IMR-90 (cell line): ENCODE data around the gene RTN1. TPM values are rescaled to one million over a fixed set of nuclear protein-coding genes. Genes with fewer than 3 reads are reported as not detected.

Experiments used
- ATAC-seq: fragments of 200-7000 bp; cut with Tn5 transposase; 2 replicates; pipeline ENCODE4 v1.9.1; 2020; ENCODE audit warnings: low read depth, mild to moderate bottlenecking, moderate library complexity
- BruUV-seq: library from RNA; stranded (reverse); fragments of 400-500 nt; replicated peaks from 2 replicates; lab custom pipeline; 2021; lab: Mats Ljungman, UMichigan
- CTCF ChIA-PET: fragments of 300-600 bp; formaldehyde crosslinking; extraction: SDS; loops from one replicate; lab custom pipeline; 2021; ENCODE audit warnings: antibody characterized with exemption; lab: Yijun Ruan, JAX
- POLR2A ChIA-PET: fragments of 300-600 bp; sonication (Branson Sonifier 250); formaldehyde crosslinking; loops from one replicate; lab custom pipeline; 2022; ENCODE audit warnings: antibody characterized with exemption; ENCODE audit not compliant: unreplicated experiment; lab: Charles Lee
- DNase-seq: peaks from one replicate; pipeline ENCODE4 v3.0.0; 2013
- H2AFZ ChIP-seq: replicated peaks from 2 replicates; pipeline ENCODE3; 2013; ENCODE audit warnings: low read length, mild to moderate bottlenecking; ENCODE audit not compliant: poor library complexity
- H2AK5ac ChIP-seq: 2 replicates; pipeline ENCODE4 v1.6.1; 2013; ENCODE audit warnings: low read depth, low read length, inconsistent platforms
- H2AK9ac ChIP-seq: replicated peaks from 2 replicates; pipeline ENCODE3; 2013; ENCODE audit warnings: mild to moderate bottlenecking, low read depth, low read length, moderate library complexity; ENCODE audit not compliant: poor library complexity
- H2BK120ac ChIP-seq: 2 replicates; pipeline ENCODE4 v1.6.1; 2013; ENCODE audit warnings: low read depth, low read length, inconsistent platforms
- H2BK15ac ChIP-seq: 3 replicates; pipeline ENCODE4 v1.6.1; 2013; ENCODE audit warnings: low read depth, low read length, inconsistent platforms
- H2BK20ac ChIP-seq: 2 replicates; pipeline ENCODE4 v1.6.1; 2013; ENCODE audit warnings: low read depth, mild to moderate bottlenecking, inconsistent platforms, low read length, moderate library complexity
- H2BK5ac ChIP-seq: 2 replicates; pipeline ENCODE4 v1.6.1; 2013; ENCODE audit warnings: mild to moderate bottlenecking, low read depth, low read length, inconsistent platforms; ENCODE audit not compliant: poor library complexity, severe bottlenecking
- H3K14ac ChIP-seq: replicated peaks from 2 replicates; pipeline ENCODE4 v1.6.1; 2013; ENCODE audit warnings: low read depth, low read length, inconsistent platforms
- H3K18ac ChIP-seq: 2 replicates; pipeline ENCODE4 v1.6.1; 2013; ENCODE audit warnings: low read depth, low read length, control low read depth
- H3K23ac ChIP-seq: 2 replicates; pipeline ENCODE4 v1.6.1; 2013; ENCODE audit warnings: low read depth, low read length, inconsistent platforms
- H3K27ac ChIP-seq: 2 replicates; pipeline ENCODE4 v1.5.1; 2013; ENCODE audit warnings: mild to moderate bottlenecking, control low read depth, low read length; ENCODE audit not compliant: insufficient read depth
- H3K27me3 ChIP-seq: 2 replicates; pipeline ENCODE4 v1.6.1; 2013; ENCODE audit warnings: low read length; ENCODE audit not compliant: control insufficient read depth, insufficient read depth
- H3K36me3 ChIP-seq: 2 replicates; pipeline ENCODE4 v1.6.1; 2013; ENCODE audit warnings: low read length, mixed read lengths; ENCODE audit not compliant: control insufficient read depth, insufficient read depth
- H3K4ac ChIP-seq: 2 replicates; pipeline ENCODE4 v1.6.1; 2013; ENCODE audit warnings: low read depth, low read length, inconsistent platforms
- H3K4me1 ChIP-seq: 2 replicates; pipeline ENCODE4 v1.6.1; 2013; ENCODE audit warnings: low read length, mixed read lengths; ENCODE audit not compliant: control insufficient read depth, insufficient read depth
- H3K4me2 ChIP-seq: 2 replicates; pipeline ENCODE4 v1.6.1; 2013; ENCODE audit warnings: low read depth, mild to moderate bottlenecking, control low read depth, low read length, moderate library complexity
- H3K4me3 ChIP-seq: 2 replicates; pipeline ENCODE4 v1.5.1; 2013; ENCODE audit warnings: low read depth, mild to moderate bottlenecking, control low read depth, low read length, moderate library complexity; ENCODE audit not compliant: insufficient read depth
- H3K56ac ChIP-seq: 2 replicates; pipeline ENCODE4 v1.6.1; 2013; ENCODE audit warnings: low read length, inconsistent platforms; ENCODE audit not compliant: insufficient read depth; ENCODE audit errors: extremely low read depth
- H3K79me1 ChIP-seq, 2 experiments: 2 replicates each; pipeline ENCODE4 v1.6.1; 2013; ENCODE audit warnings: low read length in 2 of 2, inconsistent platforms in 1 of 2, low read depth in 1 of 2
- H3K9ac ChIP-seq: 2 replicates; pipeline ENCODE4 v1.6.1; 2013; ENCODE audit warnings: low read depth, low read length, control low read depth
- H3K9me1 ChIP-seq: 2 replicates; pipeline ENCODE4 v1.6.1; 2013; ENCODE audit warnings: low read length, inconsistent platforms; ENCODE audit not compliant: insufficient read depth
- H3K9me3 ChIP-seq: 2 replicates; pipeline ENCODE4 v1.6.1; 2013; ENCODE audit warnings: low read length; ENCODE audit not compliant: control insufficient read depth, insufficient read depth
- H4K20me1 ChIP-seq: 2 replicates; pipeline ENCODE4 v1.6.1; 2013; ENCODE audit warnings: low read length, inconsistent platforms; ENCODE audit not compliant: insufficient read depth
- H4K5ac ChIP-seq: 2 replicates; pipeline ENCODE4 v1.6.1; 2013; ENCODE audit warnings: mild to moderate bottlenecking, low read depth, low read length, control low read depth
- H4K8ac ChIP-seq, 2 experiments: 2 replicates each; pipeline ENCODE4 v1.6.1; 2013; ENCODE audit warnings: low read depth in 2 of 2, low read length in 2 of 2, control low read depth in 1 of 2, inconsistent platforms in 1 of 2
- H4K91ac ChIP-seq: 2 replicates; pipeline ENCODE4 v1.6.1; 2013; ENCODE audit warnings: low read depth, low read length, inconsistent platforms; ENCODE audit not compliant: insufficient read depth
- WGBS, 2 experiments: methylation state at CpG; one replicate each; pipeline versions ENCODE4 v1.1.5 to v1.1.7; 2013; ENCODE audit warnings: missing lambda C conversion rate in 2 of 2; ENCODE audit not compliant: insufficient read length in 1 of 2; ENCODE audit errors: extremely low coverage in 2 of 2; 5-methylcytosine and 5-hydroxymethylcytosine counted together
- dilution Hi-C: fragments of 300-500 bp; cut with HindIII; formaldehyde crosslinking; loops from one replicate; pipeline ENCODE4 v1.14.3; 2018; ENCODE audit warnings: low sequenced_read_pairs; ENCODE audit not compliant: unreplicated experiment
- in situ Hi-C: fragments of 300-500 bp; cut with MboI; formaldehyde crosslinking; loops from 3 replicates; pipeline ENCODE4 v1.14.3; 2019; ENCODE audit warnings: low sequenced_read_pairs, inconsistent platforms, mixed read lengths
- intact Hi-C: fragments of 100-400 bp; cut with micrococcal nuclease; formaldehyde crosslinking; loops from 2 replicates; pipeline ENCODE4 v1.10.0; 2022
- polyA plus RNA-seq, 3 experiments: library from polyadenylated mRNA; depleted of rRNA; stranded (reverse); fragments of >200 nt; gene quantifications; 2 replicates each; pipeline ENCODE4 v1.2.3, GENCODE V29; 2012; ENCODE audit warnings: low replicate concordance in 1 of 3
- total RNA-seq: library from RNA; depleted of rRNA; stranded (reverse); fragments of >200 nt; gene quantifications from 2 replicates; pipeline ENCODE4 v1.2.3, GENCODE V29; 2012
- TF ChIP-seq, protein P1 (sequence below): fragments of 150-350 bp; IDR thresholded peaks from 2 replicates; pipeline ENCODE4 v1.6.1; 2017; ENCODE audit warnings: mild to moderate bottlenecking, antibody characterized with exemption, low read length, low read depth

RTN1 gene
- total and polyA plus RNA-seq, 2 of the 4 experiments (the other 2 are of a cell fraction) = 0.18 to 0.46 TPM

- H2BK120ac ChIP-seq = no peak overlapping the region
- H3K23ac ChIP-seq = no peak overlapping the region
- ChIA-PET POLR2A (no interaction called here), CTCF (no interaction called here)
- H2BK20ac ChIP-seq = no peak overlapping the region
- H3K27me3 ChIP-seq = no peaks in the 10 kb centered on the region
- no peak overlapping the region for H2BK15ac ChIP-seq
- BruUV-seq = no TSS peak
- H3K27ac ChIP-seq = no peak overlapping the region
- ATAC-seq = no peak
- no peak overlapping the region for H3K9ac ChIP-seq
- no peaks in the 10 kb centered on the region for H3K79me1 ChIP-seq
- H3K14ac ChIP-seq = no peak overlapping the region
- in situ Hi-C loops (no loop called here), dilution Hi-C loops (no loop called here), intact Hi-C loops (no loop called here)
- H3K4me2 ChIP-seq = no peak overlapping the region
- H3K36me3 ChIP-seq = no peaks in the 10 kb centered on the region
- H2AFZ ChIP-seq = no peak overlapping the region
- H2BK5ac ChIP-seq = no peak overlapping the region
- WGBS, 2 experiments = 100% methylated on average over 1 of the region's 7 CpGs; no CpG with 5 or more reads in 1 of the 2 experiments
- H2AK5ac ChIP-seq = no peak overlapping the region
- H3K56ac ChIP-seq = no peak overlapping the region
- no peak overlapping the region for H3K18ac ChIP-seq
- H4K91ac ChIP-seq = no peak overlapping the region
- no peak overlapping the region for H2AK9ac ChIP-seq
- H4K8ac ChIP-seq = no peak overlapping the region
- H3K4me3 ChIP-seq = no peak overlapping the region
- H4K5ac ChIP-seq = no peak overlapping the region
- H4K20me1 ChIP-seq = no peaks in the 10 kb centered on the region
- DNase-seq = no peak
- no peaks in the 10 kb centered on the region for H3K4me1 ChIP-seq
- TF ChIP-seq, protein P1, sequence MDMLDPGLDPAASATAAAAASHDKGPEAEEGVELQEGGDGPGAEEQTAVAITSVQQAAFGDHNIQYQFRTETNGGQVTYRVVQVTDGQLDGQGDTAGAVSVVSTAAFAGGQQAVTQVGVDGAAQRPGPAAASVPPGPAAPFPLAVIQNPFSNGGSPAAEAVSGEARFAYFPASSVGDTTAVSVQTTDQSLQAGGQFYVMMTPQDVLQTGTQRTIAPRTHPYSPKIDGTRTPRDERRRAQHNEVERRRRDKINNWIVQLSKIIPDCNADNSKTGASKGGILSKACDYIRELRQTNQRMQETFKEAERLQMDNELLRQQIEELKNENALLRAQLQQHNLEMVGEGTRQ = no peak
- H3K4ac ChIP-seq = no peak overlapping the region
- H3K9me3 ChIP-seq = peaks cover 2% of the 10 kb centered on the region; the same call in 1 of the 2 replicates
- no peaks in the 10 kb centered on the region for H3K9me1 ChIP-seq
Observed at GRCh38 chr14:59657769-59658168, 212.8 kb downstream of the RTN1 start.
